ENCODE data around the gene WTIP. TPM values are rescaled to one million over a fixed set of nuclear protein-coding genes. Genes with fewer than 3 reads are reported as not detected.
"Not testable (repeated sequence)": the region's sequence is repeated elsewhere in the genome, so short reads cannot be mapped to it uniquely, and the experiment has no call there.

Gene WTIP
- total RNA-seq, 4 donors from 2014 or later, result 0.49 to 9.3 (median 2.4) TPM

GRCh38 chr19:34474233-34474989 lies 7.1 kb upstream of the WTIP start:
- 67 to 75% methylated on average over 4 of the region's 4 CpGs for WGBS, 2 donors
- no peak overlapping the region for H3K4me3 ChIP-seq
- H3K4me1 ChIP-seq, result peaks cover 8 to 42% (median 33%) of the 10 kb centered on the region in 3 donors
- H3K9me3 ChIP-seq, result no peaks in the 10 kb centered on the region
- no peaks in the 10 kb centered on the region for H3K27me3 ChIP-seq
- H3K27ac ChIP-seq, result peak overlapping the region in 2 of 4 donors; percentile 32 to 37
- DNase-seq, result no peak
- TF ChIP-seq CTCF (IDR thresholded peaks at IDR 0.05) (no peak), POLR2A (IDR thresholded peaks at IDR 0.05) (no peak)
- intact Hi-C loops (cut with DNase I), result no loop called here
- peaks cover 0 to 35% (median 9%) of the 10 kb centered on the region in 3 donors for H3K36me3 ChIP-seq

GRCh38 chr19:34475026-34475974 lies 6.3 kb upstream of the WTIP start:
- WGBS, 2 donors, result 28 to 32% methylated on average over 9 of the region's 9 CpGs
- DNase-seq, result no peak

GRCh38 chr19:34475975-34476594 lies 5.5 kb upstream of the WTIP start:
- H3K9me3 ChIP-seq, result no peaks in the 10 kb centered on the region
- 90 to 92% methylated on average over 5 of the region's 5 CpGs for WGBS, 2 donors
- H3K36me3 ChIP-seq, result peaks cover 0 to 19% (median 0%) of the 10 kb centered on the region in 3 donors
- peak overlapping the region in 2 of 4 donors; percentile 37 to 79 for H3K27ac ChIP-seq
- DNase-seq, result no peak
- TF ChIP-seq CTCF (IDR thresholded peaks at IDR 0.05) (no peak), POLR2A (IDR thresholded peaks at IDR 0.05) (no peak)
- no peak overlapping the region for H3K4me3 ChIP-seq
- peaks cover 8 to 46% (median 35%) of the 10 kb centered on the region in 3 donors for H3K4me1 ChIP-seq
- H3K27me3 ChIP-seq, result peaks cover 0 to 10% (median 0%) of the 10 kb centered on the region in 4 donors
- intact Hi-C loops (cut with DNase I), result no loop called here

More at GRCh38 chr19:34475026-34475974, 6.3 kb upstream of the WTIP start:
- Histone ChIP-seq H3K4me3 (no peak overlapping the region), H3K27me3 (peaks cover 0 to 2% (median 0%) of the 10 kb centered on the region in 4 donors), H3K36me3 (peaks cover 0 to 26% (median under 1%) of the 10 kb centered on the region in 3 donors), H3K27ac (peak overlapping the region in 3 of 4 donors; percentile 32 to 79 (median 37)), H3K4me1 (peaks cover 8 to 42% (median 33%) of the 10 kb centered on the region in 3 donors), H3K9me3 (no peaks in the 10 kb centered on the region)
- no peak for TF ChIP-seq POLR2A (IDR thresholded peaks at IDR 0.05)
- no peak for TF ChIP-seq CTCF (IDR thresholded peaks at IDR 0.05)
- intact Hi-C loops (cut with DNase I), result no loop called here

GRCh38 chr19:34478496-34478895 lies 3.1 kb upstream of the WTIP start:
- DNase-seq; H3K4me3 ChIP-seq; H3K36me3 ChIP-seq; intact Hi-C loops (cut with DNase I); H3K9me3 ChIP-seq; H3K27ac ChIP-seq: not testable (repeated sequence)
- 75 to 97% methylated on average over 4 of the region's 4 CpGs for WGBS, 2 donors
- peaks cover 15 to 45% (median 25%) of the 10 kb centered on the region in 3 donors for H3K4me1 ChIP-seq
- peaks cover 0 to 32% (median 0%) of the 10 kb centered on the region in 4 donors for H3K27me3 ChIP-seq

GRCh38 chr19:34479396-34479795 lies 2.2 kb upstream of the WTIP start:
- TF ChIP-seq POLR2A (IDR thresholded peaks at IDR 0.05) (no peak), CTCF (IDR thresholded peaks at IDR 0.05) (no peak)
- Histone ChIP-seq H3K4me3 (no peak overlapping the region), H3K27ac (no peak overlapping the region), H3K27me3 (peaks cover 0 to 39% (median 0%) of the 10 kb centered on the region in 4 donors), H3K36me3 (no peaks in the 10 kb centered on the region), H3K9me3 (no peaks in the 10 kb centered on the region), H3K4me1 (peaks cover 15 to 51% (median 27%) of the 10 kb centered on the region in 3 donors)
- intact Hi-C loops (cut with DNase I), result no loop called here
- WGBS, 2 donors, result 89 to 94% methylated on average over 5 to 7 of the region's 7 CpGs
- no peak for DNase-seq
